ENCODE results near the gene MCM3AP.

MCM3AP gene

DNA sequence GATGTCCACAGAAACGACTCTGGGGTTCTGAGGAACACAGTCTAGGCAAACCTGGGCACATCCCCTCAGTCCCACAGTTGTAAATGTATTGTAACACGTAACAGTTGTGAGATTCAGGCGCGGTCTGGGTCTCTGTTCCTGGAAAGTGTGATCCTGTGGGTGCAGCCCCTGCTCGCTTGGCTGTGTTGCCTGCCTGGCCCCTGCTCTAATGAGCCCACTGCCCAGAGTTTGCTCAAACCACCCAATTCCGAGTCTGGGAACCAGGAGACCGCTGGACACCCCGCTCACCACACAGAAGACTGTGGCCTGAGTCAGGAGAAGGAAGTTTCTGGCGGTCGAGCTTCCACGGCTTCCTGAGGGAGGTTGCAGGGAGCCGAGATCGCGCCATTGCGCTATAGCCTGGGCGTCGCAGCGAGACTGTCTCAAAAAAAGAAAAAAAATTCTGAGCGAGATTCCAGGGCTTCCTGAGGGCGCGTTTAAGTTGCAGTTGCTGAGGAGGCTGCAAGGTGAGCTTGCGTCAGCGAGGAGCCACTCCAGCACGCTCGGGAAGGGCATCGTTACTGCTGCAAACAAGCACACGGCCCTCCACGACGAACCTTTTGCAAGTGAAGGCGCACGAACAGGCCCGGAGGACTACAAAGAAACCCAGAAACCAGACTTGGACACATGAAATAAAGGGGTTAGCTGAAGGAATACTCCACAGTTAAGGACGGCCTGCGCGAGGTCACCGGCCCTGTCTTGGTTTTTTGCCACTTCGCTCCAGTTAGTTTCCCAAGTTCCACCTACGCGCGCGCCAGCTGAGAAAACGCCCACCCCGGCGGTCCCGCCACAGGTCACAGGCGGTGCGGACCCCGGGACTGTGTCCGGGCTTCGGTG is 37.2 kb upstream of the MCM3AP start:
- H3K27ac Mint-ChIP-seq, result peak overlapping the region; percentile 91
- peak; percentile 37 for DNase-seq
- peaks cover 3% of the 10 kb centered on the region for H3K27me3 Mint-ChIP-seq (ENCODE audit: low read depth, poor library complexity)
- TF ChIP-seq CTCF (IDR thresholded peaks at IDR 0.05), result no peak
- peaks cover 28% of the 10 kb centered on the region for H3K36me3 Mint-ChIP-seq (ENCODE audit: low read depth)
- H3K4me1 Mint-ChIP-seq, result peaks cover 56% of the 10 kb centered on the region
- no peaks in the 10 kb centered on the region for H3K9me3 Mint-ChIP-seq
- H3K4me3 Mint-ChIP-seq, result peak overlapping the region; percentile 97

DNA sequence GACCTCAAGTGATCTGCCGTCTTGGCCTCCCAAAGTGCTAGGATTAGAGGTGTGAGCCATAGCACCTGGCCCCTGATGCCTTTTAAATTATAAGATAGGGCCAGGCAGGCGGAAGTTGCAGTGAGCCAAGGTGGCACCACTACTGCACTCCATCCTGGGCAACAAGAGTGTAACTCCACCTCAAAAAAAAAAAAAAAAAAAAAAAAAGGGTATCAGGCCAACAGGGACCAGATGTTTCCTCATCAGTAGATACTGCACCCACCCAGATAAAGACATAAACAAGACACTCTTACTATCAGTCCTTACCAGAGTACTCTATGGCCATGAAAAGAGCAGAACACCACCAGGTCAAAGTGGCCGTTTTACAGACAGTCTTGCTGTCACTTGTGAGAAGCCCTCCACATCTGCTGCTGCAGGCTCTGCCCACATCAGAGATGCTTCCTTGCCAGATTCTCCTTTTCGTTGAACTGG is 35.0 kb upstream of the MCM3AP start:
- Mint-ChIP-seq H3K27me3 (ENCODE audit: low read depth, poor library complexity) (peaks cover 3% of the 10 kb centered on the region), H3K4me1 (peaks cover 39% of the 10 kb centered on the region), H3K9me3 (no peaks in the 10 kb centered on the region), H3K36me3 (ENCODE audit: low read depth) (peaks cover 12% of the 10 kb centered on the region), H3K4me3 (peak overlapping the region; percentile 72), H3K27ac (no peak overlapping the region)
- DNase-seq, result no peak
- no peak for TF ChIP-seq CTCF (IDR thresholded peaks at IDR 0.05)

DNA sequence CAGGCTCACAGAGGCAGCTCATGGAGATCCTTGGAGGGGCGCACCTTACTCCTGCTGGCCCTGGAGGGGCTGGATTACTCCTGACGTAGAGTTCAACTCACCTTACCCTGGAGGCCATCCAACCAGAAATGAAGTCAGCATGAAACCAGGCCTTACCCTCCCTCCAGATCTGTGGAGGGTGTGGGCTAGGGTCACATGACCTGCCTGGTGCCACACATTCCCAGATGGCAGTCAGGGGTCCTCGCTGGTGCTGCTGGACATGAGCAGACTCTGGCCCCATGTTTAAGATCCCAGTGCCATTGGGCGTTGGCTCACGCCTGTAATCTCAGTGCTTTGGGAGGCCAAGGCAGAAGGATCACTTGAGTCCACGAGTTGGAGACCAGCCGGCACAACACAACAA is 33.8 kb upstream of the MCM3AP start:
- Mint-ChIP-seq H3K4me3 (no peak overlapping the region), H3K36me3 (ENCODE audit: low read depth) (peaks cover 11% of the 10 kb centered on the region), H3K27ac (no peak overlapping the region), H3K4me1 (peaks cover 37% of the 10 kb centered on the region), H3K27me3 (ENCODE audit: low read depth, poor library complexity) (peaks cover 3% of the 10 kb centered on the region), H3K9me3 (no peaks in the 10 kb centered on the region)
- TF ChIP-seq CTCF (IDR thresholded peaks at IDR 0.05), result no peak
- no peak for DNase-seq

- TF ChIP-seq CTCF (IDR thresholded peaks at IDR 0.05), result no peak
- Mint-ChIP-seq H3K9me3 (no peaks in the 10 kb centered on the region), H3K4me3 (no peak overlapping the region), H3K27me3 (ENCODE audit: low read depth, poor library complexity) (peaks cover 3% of the 10 kb centered on the region), H3K4me1 (peaks cover 37% of the 10 kb centered on the region), H3K27ac (peak overlapping the region; percentile 48), H3K36me3 (ENCODE audit: low read depth) (peaks cover 17% of the 10 kb centered on the region)
- no peak for DNase-seq
Measured at GRCh38 chr21:46318464-46318845, 33.0 kb upstream of the MCM3AP start.

DNA sequence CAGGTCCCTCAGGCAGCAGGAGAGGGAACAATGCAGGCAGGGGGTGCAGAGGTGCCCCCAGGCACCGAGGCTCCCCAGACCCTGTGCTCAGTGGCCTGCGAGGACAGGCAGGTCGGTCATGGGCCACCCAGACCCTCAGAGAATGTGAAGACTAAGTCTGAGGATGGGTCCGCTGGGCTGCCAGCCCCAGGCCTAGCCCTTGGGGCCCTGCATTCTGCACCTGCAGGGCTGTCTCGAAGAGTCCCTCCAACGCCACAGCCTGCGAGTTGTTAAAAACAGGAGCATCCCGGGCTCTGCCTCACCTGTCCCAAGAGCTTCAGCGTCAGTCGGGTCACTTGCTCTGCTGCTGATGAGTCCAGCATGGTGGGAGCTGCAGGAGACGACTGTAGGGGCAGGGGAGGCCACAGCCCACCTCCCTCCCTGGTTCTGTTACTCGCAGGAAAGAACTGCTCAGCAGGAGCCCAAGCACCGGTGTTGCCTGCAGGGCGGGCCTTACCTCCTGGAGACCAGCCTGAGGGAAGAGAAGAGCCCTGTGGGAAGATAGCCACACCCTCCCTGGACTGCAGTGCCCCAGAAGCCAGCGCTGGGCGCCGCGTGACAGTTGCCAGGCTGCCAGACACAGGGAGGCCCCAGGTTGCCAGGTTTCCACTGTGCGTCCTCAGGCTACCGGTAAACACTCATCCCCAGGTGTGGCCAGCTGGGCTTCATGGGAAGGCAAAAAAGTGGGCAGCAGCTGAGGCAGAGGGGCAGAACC is 32.5 kb upstream of the MCM3AP start:
- no peak for DNase-seq
- H3K4me3 Mint-ChIP-seq, result no peak overlapping the region
- no peak overlapping the region for H3K27ac Mint-ChIP-seq
- peaks cover 22% of the 10 kb centered on the region for H3K36me3 Mint-ChIP-seq (ENCODE audit: low read depth)
- no peaks in the 10 kb centered on the region for H3K9me3 Mint-ChIP-seq
- no peak for TF ChIP-seq CTCF (IDR thresholded peaks at IDR 0.05)
- H3K4me1 Mint-ChIP-seq, result peaks cover 37% of the 10 kb centered on the region
- H3K27me3 Mint-ChIP-seq (ENCODE audit: low read depth, poor library complexity), result peaks cover 3% of the 10 kb centered on the region

Data from nephron progenitor cell (in vitro differentiated cells).